Erythroblast (primary cell): ENCODE data around the gene ZNF776.

ENCODE experiments used
- DNase-seq, 2 experiments: peaks; one replicate each; lab custom pipeline; 2025; lab: John Stamatoyannopoulos, UW
- GATA1 ChIP-seq: IDR thresholded peaks from 2 replicates; pipeline ENCODE4 v1.6.1; 2011; ENCODE audit warnings: low read depth, mild to moderate bottlenecking, control low read depth, low read length, moderate library complexity
- POLR2A ChIP-seq: IDR thresholded peaks from 2 replicates; pipeline ENCODE4 v1.6.1; 2011; ENCODE audit warnings: mild to moderate bottlenecking, low read length

The ZNF776 gene

DNA sequence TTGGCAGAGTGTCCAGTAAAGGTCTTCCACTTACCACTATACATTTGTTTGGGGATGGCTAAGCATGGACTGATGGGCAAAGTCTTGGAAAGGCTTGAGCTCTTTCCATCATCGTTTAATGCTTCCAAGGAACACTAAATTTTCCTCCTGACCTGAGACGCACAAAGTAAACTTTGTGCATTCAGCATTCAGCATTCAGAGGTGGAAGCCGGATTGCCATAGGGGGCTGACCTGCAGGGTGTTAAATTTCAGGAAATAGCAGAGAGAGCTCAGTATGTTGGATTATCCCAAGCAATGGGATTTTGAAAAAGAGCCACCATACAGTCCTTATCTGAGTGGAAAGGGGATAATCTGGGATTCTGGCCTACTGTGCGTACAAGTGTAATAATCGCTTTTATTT lies 54.1 kb downstream of the ZNF776 start:
- TF ChIP-seq POLR2A (no peak), GATA1 (no peak)
- DNase-seq = no peak

DNA sequence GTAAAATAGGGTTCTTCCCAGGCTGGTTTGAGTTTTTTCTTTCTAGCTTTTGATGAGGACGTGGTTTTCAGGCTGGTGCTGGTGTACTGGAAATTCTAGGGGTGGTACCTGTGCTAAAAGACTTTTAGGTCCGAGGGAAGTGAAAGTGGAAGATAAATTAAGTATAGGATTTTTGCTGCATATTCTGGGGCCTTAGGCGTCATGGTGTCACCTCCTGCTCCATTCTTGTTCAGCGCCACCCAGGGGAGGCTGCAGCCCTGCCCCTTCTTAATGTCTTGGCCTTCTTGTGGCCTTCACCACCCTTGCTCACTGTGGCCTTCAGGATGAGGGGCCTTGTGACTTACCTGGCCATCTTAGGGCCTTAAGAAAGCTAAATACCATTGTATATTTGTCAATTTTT lies 55.7 kb downstream of the ZNF776 start:
- peak; percentile 15 to 36 for DNase-seq
- TF ChIP-seq GATA1 (no peak), POLR2A (no peak)

- no peak for DNase-seq
- TF ChIP-seq GATA1 (no peak), POLR2A (no peak)
These were observed 56.6 kb downstream of the ZNF776 start for GRCh38 chr19:57803265-57803593.

DNA sequence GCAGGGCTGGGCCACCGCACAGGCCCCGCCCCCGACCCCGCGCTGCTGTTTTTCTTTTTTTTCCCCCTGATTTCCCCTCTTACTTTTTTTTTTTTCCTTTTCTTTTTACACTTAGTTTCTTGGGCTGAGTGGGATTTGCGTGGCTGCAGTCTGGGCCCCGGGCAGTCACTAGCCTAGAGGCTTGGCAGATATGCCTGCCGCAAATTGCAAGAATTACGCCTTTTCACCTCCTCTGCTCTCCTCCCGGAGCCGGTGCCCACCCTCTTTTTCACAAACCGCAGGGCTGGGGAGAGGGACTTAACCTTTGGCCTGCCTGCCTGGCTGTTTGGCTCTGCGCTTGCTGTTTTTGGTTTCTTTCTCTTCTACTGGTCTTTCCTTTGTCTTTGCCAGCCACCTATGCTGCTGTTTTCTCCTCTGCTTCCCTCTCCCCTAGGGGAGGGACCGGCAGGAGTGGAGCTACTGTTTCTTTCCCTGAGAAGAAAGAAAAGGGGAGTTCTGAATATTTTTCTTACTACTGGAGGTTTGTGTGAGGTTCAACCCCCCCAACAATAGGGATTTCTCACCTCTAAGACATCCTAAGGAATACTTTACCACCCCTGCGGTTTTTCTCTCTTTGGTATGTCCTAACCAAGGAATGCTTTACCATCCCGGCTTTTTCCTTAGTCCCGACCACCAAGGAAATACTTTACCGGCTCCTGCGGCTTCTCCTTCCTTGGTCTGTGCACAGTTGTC lies 57.1 kb downstream of the ZNF776 start:
- DNase-seq = peak; percentile 64 to 66
- TF ChIP-seq POLR2A = no peak
- TF ChIP-seq GATA1 = no peak

DNA sequence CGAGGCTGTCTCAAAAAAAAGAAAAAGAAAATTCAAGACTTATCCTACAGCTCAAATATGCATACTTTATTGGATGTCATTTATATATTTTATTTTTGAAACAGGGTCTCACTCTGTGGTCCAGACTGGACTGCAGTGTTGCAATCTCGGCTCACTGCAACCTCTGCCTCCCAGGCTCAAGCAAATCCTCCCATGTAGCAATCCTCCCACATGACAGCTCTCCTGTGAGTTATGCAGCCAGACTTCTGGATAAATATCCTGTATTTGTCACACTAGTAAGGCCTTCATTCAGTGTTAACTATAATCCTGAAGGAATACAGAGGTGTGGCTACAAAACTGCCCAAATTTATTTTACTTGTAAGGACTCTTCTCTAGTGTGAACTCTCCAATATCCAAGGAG lies 60.9 kb downstream of the ZNF776 start:
- TF ChIP-seq GATA1 (no peak), POLR2A (no peak)
- DNase-seq = no peak
